Suprapubic skin (tissue), 4 donors: ENCODE results near the gene TSPAN14.

Source experiments
- EP300 ChIP-seq: sonication (generic); formaldehyde crosslinking; IDR thresholded peaks from one replicate; pipeline ENCODE4 v1.6.1; 2017; ENCODE audit warnings: antibody characterized with exemption
- POLR2A ChIP-seq, 2 donors: fragments of 450-650 bp; IDR thresholded peaks; one replicate each; pipeline ENCODE4 v1.6.1; 2017; ENCODE audit warnings: antibody characterized with exemption in 2 of 2, mild to moderate bottlenecking in 2 of 2, moderate library complexity in 2 of 2
- POLR2AphosphoS5 ChIP-seq, 3 donors: sonication (generic); formaldehyde crosslinking; IDR thresholded peaks; one replicate each; pipeline ENCODE4 v1.6.1; 2017; ENCODE audit warnings: antibody characterized with exemption in 3 of 3
- TF ChIP-seq, protein P1 (sequence below), 2 donors: fragments of 200-600 bp in 1 of 2; fragments of 450-650 bp in 1 of 2; sonication (generic) in 1 of 2; IDR thresholded peaks; one replicate each; pipeline ENCODE4 v1.5.1; 2016 to 2019; ENCODE audit warnings: antibody characterized with exemption in 2 of 2, mild to moderate bottlenecking in 1 of 2, moderate library complexity in 1 of 2

DNA sequence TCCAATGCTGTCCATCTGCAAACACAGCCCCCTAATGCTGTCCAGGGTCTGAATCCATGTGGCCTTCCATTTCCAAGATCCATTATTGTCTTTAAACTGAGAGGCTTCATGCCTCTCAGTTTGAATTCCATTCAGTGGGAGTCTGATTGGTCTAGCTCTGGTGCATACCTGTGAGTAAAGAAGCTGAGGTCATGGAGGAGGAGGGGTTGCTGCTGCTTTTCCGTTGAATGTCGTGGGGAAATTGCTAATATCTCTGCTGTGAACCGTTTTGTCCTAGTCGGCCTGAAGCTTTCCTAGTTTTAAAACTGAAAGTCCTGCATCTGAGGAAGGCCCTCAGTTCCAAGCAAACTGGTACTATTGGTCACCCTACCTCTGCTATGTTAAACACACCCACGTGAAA, 101.3 kb downstream of the TSPAN14 start:
- TF ChIP-seq, protein P1, sequence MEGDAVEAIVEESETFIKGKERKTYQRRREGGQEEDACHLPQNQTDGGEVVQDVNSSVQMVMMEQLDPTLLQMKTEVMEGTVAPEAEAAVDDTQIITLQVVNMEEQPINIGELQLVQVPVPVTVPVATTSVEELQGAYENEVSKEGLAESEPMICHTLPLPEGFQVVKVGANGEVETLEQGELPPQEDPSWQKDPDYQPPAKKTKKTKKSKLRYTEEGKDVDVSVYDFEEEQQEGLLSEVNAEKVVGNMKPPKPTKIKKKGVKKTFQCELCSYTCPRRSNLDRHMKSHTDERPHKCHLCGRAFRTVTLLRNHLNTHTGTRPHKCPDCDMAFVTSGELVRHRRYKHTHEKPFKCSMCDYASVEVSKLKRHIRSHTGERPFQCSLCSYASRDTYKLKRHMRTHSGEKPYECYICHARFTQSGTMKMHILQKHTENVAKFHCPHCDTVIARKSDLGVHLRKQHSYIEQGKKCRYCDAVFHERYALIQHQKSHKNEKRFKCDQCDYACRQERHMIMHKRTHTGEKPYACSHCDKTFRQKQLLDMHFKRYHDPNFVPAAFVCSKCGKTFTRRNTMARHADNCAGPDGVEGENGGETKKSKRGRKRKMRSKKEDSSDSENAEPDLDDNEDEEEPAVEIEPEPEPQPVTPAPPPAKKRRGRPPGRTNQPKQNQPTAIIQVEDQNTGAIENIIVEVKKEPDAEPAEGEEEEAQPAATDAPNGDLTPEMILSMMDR (IDR thresholded peaks at IDR 0.05): no peak
- TF ChIP-seq POLR2A (IDR thresholded peaks at IDR 0.05) (no peak), POLR2AphosphoS5 (IDR thresholded peaks at IDR 0.05) (no peak), EP300 (no peak)
